Measurements from ENCODE around the gene ARHGEF10L.
"Not testable (repeated sequence)": the region's sequence is repeated elsewhere in the genome, so short reads cannot be mapped to it uniquely, and the experiment has no call there.

The ARHGEF10L gene

GRCh38 chr1:17539477-17540254, at the start of gene ARHGEF10L:
TSS of gene ARHGEF10L (plus strand) at chr1:17539698. CDS start at chr1:17580596, 40,898 bp downstream.
- H3K27ac ChIP-seq = peak within 1 kb of the TSS; percentile 68

GRCh38 chr1:17489768-17490417, 49.6 kb upstream of the ARHGEF10L start:
- H3K27ac ChIP-seq = not testable (repeated sequence)

More at GRCh38 chr1:17539477-17540254, at the start of gene ARHGEF10L:
- TF ChIP-seq ZFX (IDR thresholded peaks at IDR 0.05) (peak; percentile 39; the same call in 1 of the 2 replicates), CTCF (conservative IDR thresholded peaks at IDR 0.05) (no peak)

- H3K27ac ChIP-seq = not testable (repeated sequence)
Measured at GRCh38 chr1:17490667-17491066, 48.8 kb upstream of the ARHGEF10L start.

GRCh38 chr1:17494114-17494729, 45.3 kb upstream of the ARHGEF10L start:
- TF ChIP-seq CTCF (conservative IDR thresholded peaks at IDR 0.05) = peak; percentile 84
- TF ChIP-seq ZFX (IDR thresholded peaks at IDR 0.05) = no peak
- H3K27ac ChIP-seq = no peak overlapping the region

- no peak overlapping the region for H3K27ac ChIP-seq
- TF ChIP-seq ZFX (IDR thresholded peaks at IDR 0.05) = no peak
Measured at GRCh38 chr1:17496419-17496818, 43.1 kb upstream of the ARHGEF10L start.

- TF ChIP-seq CTCF (conservative IDR thresholded peaks at IDR 0.05) (no peak), ZFX (IDR thresholded peaks at IDR 0.05) (no peak)
- no peak overlapping the region for H3K27ac ChIP-seq
Measured at GRCh38 chr1:17498214-17498613, 41.3 kb upstream of the ARHGEF10L start.

- TF ChIP-seq ZFX (IDR thresholded peaks at IDR 0.05) (no peak), CTCF (conservative IDR thresholded peaks at IDR 0.05) (peak; percentile 81)
- no peak overlapping the region for H3K27ac ChIP-seq
Measured at GRCh38 chr1:17502326-17502778, 37.1 kb upstream of the ARHGEF10L start.

- H3K27ac ChIP-seq = no peak overlapping the region
- TF ChIP-seq ZFX (IDR thresholded peaks at IDR 0.05) = no peak
- no peak for TF ChIP-seq CTCF (conservative IDR thresholded peaks at IDR 0.05)
Measured at GRCh38 chr1:17503146-17503545, 36.4 kb upstream of the ARHGEF10L start.

- H3K27ac ChIP-seq = not testable (repeated sequence)
Measured at GRCh38 chr1:17507200-17507599, 32.3 kb upstream of the ARHGEF10L start.

All from C4-2B (cell line).